ENCODE results near the gene RBM5. TPM values are rescaled to one million over a fixed set of nuclear protein-coding genes. Genes with fewer than 3 reads are reported as not detected.
A peak's percentile ranks its signal among the peaks of the same experiment; 100 is the strongest.

Gene RBM5
- total RNA-seq (149 TPM), polyA plus RNA-seq (ENCODE audit: insufficient read depth, low read depth, low replicate concordance) (51.0 TPM)
- long read RNA-seq, donor 1, transcript RBM5-214 (5 exons, 2,716 nt) = major isoform, 6 of 36 reads
- long read RNA-seq, donor 1, partial matches to known transcripts = 27 of 36 reads
- long read RNA-seq, donor 1, other reads (novel, unspliced or antisense) = 0 of 36 reads
- long read RNA-seq, donor 2, transcript RBM5-214 (5 exons, 2,716 nt) = major isoform, 10 of 72 reads
- long read RNA-seq, donor 2, partial matches to known transcripts = 55 of 72 reads
- long read RNA-seq, donor 2, other reads (novel, unspliced or antisense) = 0 of 72 reads
- long read RNA-seq, donor 3, transcript RBM5-201 (25 exons, 3,188 nt) = minor isoform, 5 of 61 reads
- long read RNA-seq, donor 3, transcript RBM5-214 (5 exons, 2,716 nt) = major isoform, 16 of 61 reads
- long read RNA-seq, donor 3, partial matches to known transcripts = 34 of 61 reads
- long read RNA-seq, donor 3, other reads (novel, unspliced or antisense) = 0 of 61 reads
- long read RNA-seq, donor 4, transcript RBM5-214 (5 exons, 2,716 nt) = major isoform, 8 of 26 reads
- long read RNA-seq, donor 4, partial matches to known transcripts = 11 of 26 reads
- long read RNA-seq, donor 4, other reads (novel, unspliced or antisense) = 0 of 26 reads
- long read RNA-seq, donor 5, partial matches to known transcripts = 0 of 1 reads
- long read RNA-seq, donor 5, other reads (novel, unspliced or antisense) = 0 of 1 reads
- long read RNA-seq, donor 6, partial matches to known transcripts = 14 of 19 reads
- long read RNA-seq, donor 6, other reads (novel, unspliced or antisense) = 0 of 19 reads
- long read RNA-seq, donor 7, transcript RBM5-214 (5 exons, 2,716 nt) = minor isoform, 8 of 61 reads
- long read RNA-seq, donor 7, transcript RBM5-201 (25 exons, 3,188 nt) = major isoform, 17 of 61 reads
- long read RNA-seq, donor 7, partial matches to known transcripts = 18 of 61 reads
- long read RNA-seq, donor 7, other reads (novel, unspliced or antisense) = 16 of 61 reads
- long read RNA-seq, donor 8, transcript RBM5-214 (5 exons, 2,716 nt) = major isoform, 12 of 23 reads
- long read RNA-seq, donor 8, partial matches to known transcripts = 5 of 23 reads
- long read RNA-seq, donor 8, other reads (novel, unspliced or antisense) = 0 of 23 reads
- long read RNA-seq, donor 9 = 0 reads
- long read RNA-seq, donor 10, transcript RBM5-214 (5 exons, 2,716 nt) = major isoform, 17 of 82 reads
- long read RNA-seq, donor 10, partial matches to known transcripts = 59 of 82 reads
- long read RNA-seq, donor 10, other reads (novel, unspliced or antisense) = 0 of 82 reads

DNA sequence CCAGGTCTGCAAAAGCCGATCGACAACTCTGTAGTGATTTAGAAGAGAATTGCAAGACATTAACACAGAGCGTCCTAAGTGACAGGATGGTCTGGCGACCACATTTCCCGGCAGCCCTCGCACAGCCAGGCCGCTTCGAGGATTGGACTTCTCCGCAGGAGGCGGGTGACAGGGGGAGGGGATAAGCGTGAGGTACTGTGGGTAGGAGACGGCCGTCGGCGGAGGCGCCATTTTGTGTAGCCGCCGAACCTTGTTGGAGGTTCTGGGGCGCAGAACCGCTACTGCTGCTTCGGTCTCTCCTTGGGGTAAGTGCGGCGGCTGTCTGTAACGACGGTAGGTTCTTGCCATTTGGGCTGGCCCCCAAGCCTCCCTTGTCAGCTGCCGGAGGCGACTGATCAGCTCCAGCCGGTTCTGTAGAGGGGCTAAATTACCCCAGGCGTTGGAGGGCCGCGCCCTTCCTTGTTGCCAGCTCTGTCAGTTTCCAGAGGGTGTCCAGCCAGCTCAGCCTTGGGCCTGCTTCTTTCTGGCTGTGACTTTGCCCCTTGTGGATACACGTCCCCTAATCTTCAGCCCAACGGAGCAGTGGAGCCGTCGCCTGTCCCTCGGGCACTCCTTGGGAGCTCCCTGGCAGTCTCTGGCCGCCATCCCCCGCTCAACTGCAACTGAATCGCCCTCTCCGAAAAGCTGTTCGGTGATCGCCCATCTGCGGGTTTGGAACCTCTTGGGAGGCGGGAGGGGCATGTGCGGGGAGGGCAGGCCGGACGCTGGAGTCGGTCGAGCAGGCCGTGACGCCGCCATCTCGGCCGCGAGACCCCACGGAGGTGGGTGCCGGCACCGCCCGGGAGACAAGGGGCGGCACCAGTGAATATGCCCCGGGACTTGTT, at the start of gene RBM5:
TSS of gene RBM5 (plus strand) at position 195 of the 884 bp plus-strand sequence. CDS start 1,516 bp downstream, outside the sequence.
- FAIRE-seq (peak; percentile 60), DNase-seq (peak; percentile 92 to 97 (median 94))
- TF ChIP-seq, protein P1, sequence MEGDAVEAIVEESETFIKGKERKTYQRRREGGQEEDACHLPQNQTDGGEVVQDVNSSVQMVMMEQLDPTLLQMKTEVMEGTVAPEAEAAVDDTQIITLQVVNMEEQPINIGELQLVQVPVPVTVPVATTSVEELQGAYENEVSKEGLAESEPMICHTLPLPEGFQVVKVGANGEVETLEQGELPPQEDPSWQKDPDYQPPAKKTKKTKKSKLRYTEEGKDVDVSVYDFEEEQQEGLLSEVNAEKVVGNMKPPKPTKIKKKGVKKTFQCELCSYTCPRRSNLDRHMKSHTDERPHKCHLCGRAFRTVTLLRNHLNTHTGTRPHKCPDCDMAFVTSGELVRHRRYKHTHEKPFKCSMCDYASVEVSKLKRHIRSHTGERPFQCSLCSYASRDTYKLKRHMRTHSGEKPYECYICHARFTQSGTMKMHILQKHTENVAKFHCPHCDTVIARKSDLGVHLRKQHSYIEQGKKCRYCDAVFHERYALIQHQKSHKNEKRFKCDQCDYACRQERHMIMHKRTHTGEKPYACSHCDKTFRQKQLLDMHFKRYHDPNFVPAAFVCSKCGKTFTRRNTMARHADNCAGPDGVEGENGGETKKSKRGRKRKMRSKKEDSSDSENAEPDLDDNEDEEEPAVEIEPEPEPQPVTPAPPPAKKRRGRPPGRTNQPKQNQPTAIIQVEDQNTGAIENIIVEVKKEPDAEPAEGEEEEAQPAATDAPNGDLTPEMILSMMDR (IDR thresholded peaks at IDR 0.05; ENCODE audit: borderline replicate concordance, extremely low read depth, insufficient read depth) = no peak
- Histone ChIP-seq H3K4me1 (ENCODE audit: control insufficient read depth in 2 of 3, insufficient read depth in 2 of 3, low read depth in 1 of 3, low read length in 3 of 3) (peaks cover 0 to 12% (median 10%) of the 10 kb centered on the region in 3 donors), H3K36me3 (ENCODE audit: control insufficient read depth in 2 of 3, insufficient read depth in 3 of 3, low read length in 3 of 3) (peaks cover 10 to 34% (median 23%) of the 10 kb centered on the region in 3 donors), H3K27ac (ENCODE audit: low read depth in 2 of 2, low read length in 2 of 2) (peak within 1 kb of the TSS; percentile 96), H3K4me3 (ENCODE audit: low read length in 3 of 3) (peak within 1 kb of the TSS; percentile 94 to 100 (median 98)), H3K27me3 (ENCODE audit: control insufficient read depth, insufficient read depth, low read length) (no peaks in the 10 kb centered on the region), H3K9ac (ENCODE audit: low read length in 3 of 3) (peak within 1 kb of the TSS; percentile 95 to 100 (median 99)), H3K9me3 (ENCODE audit: control insufficient read depth in 2 of 3, insufficient read depth in 1 of 3, low read length in 3 of 3) (no peaks in the 10 kb centered on the region)
- intact Hi-C loops (cut with DNase I) = no loop called here

DNA sequence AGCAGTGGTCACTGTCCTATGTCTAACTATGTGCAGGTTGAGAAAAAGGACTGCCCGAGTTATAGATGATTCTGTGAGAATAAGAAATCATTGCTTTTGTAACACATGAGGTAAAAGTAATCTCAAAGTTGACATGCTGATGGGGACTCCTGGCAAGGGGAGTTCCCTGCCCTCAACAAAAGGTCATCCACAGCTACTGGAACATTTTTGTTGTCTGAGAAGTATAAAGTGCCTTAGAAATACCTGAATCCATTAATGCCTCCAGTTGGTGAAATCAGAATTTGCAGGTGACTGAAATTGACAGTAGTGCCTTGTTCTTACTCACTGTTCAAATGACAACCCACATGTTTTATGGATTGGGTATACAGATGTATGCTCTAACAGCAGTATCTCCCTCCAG, 43.7 kb upstream of the RBM5 start:
- FAIRE-seq = no peak
- H3K27ac ChIP-seq (ENCODE audit: low read depth in 2 of 2, low read length in 2 of 2) = no peak overlapping the region
- no peaks in the 10 kb centered on the region for H3K4me1 ChIP-seq (ENCODE audit: control insufficient read depth in 2 of 3, insufficient read depth in 2 of 3, low read depth in 1 of 3, low read length in 3 of 3)
- TF ChIP-seq, protein P1 (IDR thresholded peaks at IDR 0.05; ENCODE audit: borderline replicate concordance, extremely low read depth, insufficient read depth) = no peak
- H3K36me3 ChIP-seq (ENCODE audit: control insufficient read depth in 2 of 3, insufficient read depth in 3 of 3, low read length in 3 of 3) = peaks cover 0 to 6% (median 5%) of the 10 kb centered on the region in 3 donors
- no peaks in the 10 kb centered on the region for H3K9me3 ChIP-seq (ENCODE audit: control insufficient read depth in 2 of 3, insufficient read depth in 1 of 3, low read length in 3 of 3)
- H3K4me3 ChIP-seq (ENCODE audit: low read length in 3 of 3) = no peak overlapping the region
- H3K27me3 ChIP-seq (ENCODE audit: control insufficient read depth, insufficient read depth, low read length) = no peaks in the 10 kb centered on the region
- intact Hi-C loops (cut with DNase I) = no loop called here
- no peak for DNase-seq
- no peak overlapping the region for H3K9ac ChIP-seq (ENCODE audit: low read length in 3 of 3)

DNA sequence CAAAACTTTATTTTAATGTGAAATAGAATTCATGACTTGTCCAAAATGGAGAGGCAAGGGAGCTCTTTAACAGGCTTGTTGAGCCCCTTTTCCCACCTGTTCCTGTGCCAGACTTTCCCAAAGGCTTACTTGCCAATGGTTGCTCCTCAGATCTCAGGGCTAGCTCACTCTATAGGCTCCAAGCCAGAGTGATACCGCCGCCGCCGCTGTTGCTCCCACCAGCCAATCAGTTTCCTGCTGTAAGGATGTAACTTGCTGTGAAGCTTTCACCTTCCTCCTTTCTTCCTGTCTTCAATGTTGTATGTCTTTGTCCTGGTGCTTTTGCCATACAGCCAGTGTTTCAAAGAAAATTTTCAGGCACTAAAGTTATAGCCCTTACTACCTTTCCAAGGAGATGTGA, 41.3 kb upstream of the RBM5 start:
- DNase-seq = no peak
- no peak overlapping the region for H3K27ac ChIP-seq (ENCODE audit: low read depth in 2 of 2, low read length in 2 of 2)
- no peaks in the 10 kb centered on the region for H3K4me1 ChIP-seq (ENCODE audit: control insufficient read depth in 2 of 3, insufficient read depth in 2 of 3, low read depth in 1 of 3, low read length in 3 of 3)
- no peaks in the 10 kb centered on the region for H3K9me3 ChIP-seq (ENCODE audit: control insufficient read depth in 2 of 3, insufficient read depth in 1 of 3, low read length in 3 of 3)
- no peak for FAIRE-seq
- TF ChIP-seq, protein P1 (IDR thresholded peaks at IDR 0.05; ENCODE audit: borderline replicate concordance, extremely low read depth, insufficient read depth) = no peak
- intact Hi-C loops (cut with DNase I) = no loop called here
- H3K4me3 ChIP-seq (ENCODE audit: low read length in 3 of 3) = no peak overlapping the region
- H3K9ac ChIP-seq (ENCODE audit: low read length in 3 of 3) = no peak overlapping the region
- no peaks in the 10 kb centered on the region for H3K27me3 ChIP-seq (ENCODE audit: control insufficient read depth, insufficient read depth, low read length)
- H3K36me3 ChIP-seq (ENCODE audit: control insufficient read depth in 2 of 3, insufficient read depth in 3 of 3, low read length in 3 of 3) = peaks cover 3 to 9% (median 5%) of the 10 kb centered on the region in 3 donors
